Erythroblast (primary cell): ENCODE results near the gene PARD6G.

Source experiments
- GATA1 ChIP-seq: IDR thresholded peaks from 2 replicates; pipeline ENCODE4 v1.6.1; 2011; ENCODE audit warnings: low read depth, mild to moderate bottlenecking, control low read depth, low read length, moderate library complexity
- POLR2A ChIP-seq: IDR thresholded peaks from 2 replicates; pipeline ENCODE4 v1.6.1; 2011; ENCODE audit warnings: mild to moderate bottlenecking, low read length

- TF ChIP-seq POLR2A (no peak), GATA1 (no peak)
Observed at GRCh38 chr18:80201739-80202138, 45.6 kb downstream of the PARD6G start.
